ENCODE data around the gene FAM13A.

FAM13A gene

GRCh38 chr4:88732714-88733368 is 324.1 kb downstream of the FAM13A start:
- in situ Hi-C loops (cut with HindIII; ENCODE audit: low sequenced_read_pairs): no loop called here
- H3K4me3 ChIP-seq (ENCODE audit: low read depth, low read length): no peak overlapping the region
- TF ChIP-seq CTCF (IDR thresholded peaks at IDR 0.05; ENCODE audit: low read depth, low read length): no peak
- no peak for DNase-seq (ENCODE audit: low read depth, low spot score)

- in situ Hi-C loops (cut with HindIII; ENCODE audit: low sequenced_read_pairs): no loop called here
Measured at GRCh38 chr4:88731381-88731780, 325.6 kb downstream of the FAM13A start.

GRCh38 chr4:88730811-88731210 is 326.2 kb downstream of the FAM13A start:
- in situ Hi-C loops (cut with HindIII; ENCODE audit: low sequenced_read_pairs): no loop called here
- no peak for DNase-seq (ENCODE audit: low read depth, low spot score)
- no peak overlapping the region for H3K4me3 ChIP-seq (ENCODE audit: low read depth, low read length)
- TF ChIP-seq CTCF (IDR thresholded peaks at IDR 0.05; ENCODE audit: low read depth, low read length): no peak

More at GRCh38 chr4:88731381-88731780, 325.6 kb downstream of the FAM13A start:
- DNase-seq (ENCODE audit: low read depth, low spot score): no peak
- TF ChIP-seq CTCF (IDR thresholded peaks at IDR 0.05; ENCODE audit: low read depth, low read length): no peak
- no peak overlapping the region for H3K4me3 ChIP-seq (ENCODE audit: low read depth, low read length)

GRCh38 chr4:88729146-88729760 is 327.7 kb downstream of the FAM13A start:
- in situ Hi-C loops (cut with HindIII; ENCODE audit: low sequenced_read_pairs): no loop called here
- no peak for DNase-seq (ENCODE audit: low read depth, low spot score)
- H3K4me3 ChIP-seq (ENCODE audit: low read depth, low read length): no peak overlapping the region
- no peak for TF ChIP-seq CTCF (IDR thresholded peaks at IDR 0.05; ENCODE audit: low read depth, low read length)

- DNase-seq (ENCODE audit: low read depth, low spot score): no peak
- TF ChIP-seq CTCF (IDR thresholded peaks at IDR 0.05; ENCODE audit: low read depth, low read length): no peak
- H3K4me3 ChIP-seq (ENCODE audit: low read depth, low read length): no peak overlapping the region
- in situ Hi-C loops (cut with HindIII; ENCODE audit: low sequenced_read_pairs): no loop called here
Measured at GRCh38 chr4:88728146-88728545, 328.8 kb downstream of the FAM13A start.

GRCh38 chr4:88725986-88726385 is 331.0 kb downstream of the FAM13A start:
- TF ChIP-seq CTCF (IDR thresholded peaks at IDR 0.05; ENCODE audit: low read depth, low read length): no peak
- DNase-seq (ENCODE audit: low read depth, low spot score): no peak
- no peak overlapping the region for H3K4me3 ChIP-seq (ENCODE audit: low read depth, low read length)
- in situ Hi-C loops (cut with HindIII; ENCODE audit: low sequenced_read_pairs): no loop called here

Data from astrocyte of the spinal cord (primary cell).